Uterus (tissue), 2 donors: ENCODE data around the gene CORO1C.

ENCODE experiments used
- POLR2A ChIP-seq, 2 donors: fragments of 450-650 bp; IDR thresholded peaks; one replicate each; pipeline ENCODE4 v1.6.1; 2016; ENCODE audit warnings: antibody characterized with exemption in 2 of 2, mild to moderate bottlenecking in 1 of 2, moderate library complexity in 1 of 2
- TF ChIP-seq, protein P1 (sequence below), 4 experiments: fragments of 200-600 bp in 2 of 4; fragments of 450-650 bp in 2 of 4; sonication (generic) in 2 of 4; IDR thresholded peaks; one replicate each; pipeline ENCODE4 v1.5.1; 2016 to 2019; ENCODE audit warnings: antibody characterized with exemption in 4 of 4, mild to moderate bottlenecking in 2 of 4, moderate library complexity in 1 of 4

DNA sequence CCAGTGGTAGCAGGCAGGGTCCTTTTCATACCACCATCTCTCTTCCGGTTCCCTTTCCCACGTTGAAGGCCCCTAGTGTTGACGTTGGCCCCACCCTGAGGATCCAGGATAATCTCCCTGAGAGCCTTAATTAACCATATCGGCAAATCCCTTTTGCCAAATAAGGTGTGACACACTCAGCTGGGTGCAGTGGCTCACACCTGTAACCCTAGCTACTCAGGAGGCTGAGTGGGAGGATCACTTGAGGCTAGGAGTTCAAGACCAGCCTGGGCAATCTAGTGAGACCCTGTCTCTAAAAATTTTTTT lies 130.7 kb downstream of the CORO1C start:
- TF ChIP-seq, protein P1, sequence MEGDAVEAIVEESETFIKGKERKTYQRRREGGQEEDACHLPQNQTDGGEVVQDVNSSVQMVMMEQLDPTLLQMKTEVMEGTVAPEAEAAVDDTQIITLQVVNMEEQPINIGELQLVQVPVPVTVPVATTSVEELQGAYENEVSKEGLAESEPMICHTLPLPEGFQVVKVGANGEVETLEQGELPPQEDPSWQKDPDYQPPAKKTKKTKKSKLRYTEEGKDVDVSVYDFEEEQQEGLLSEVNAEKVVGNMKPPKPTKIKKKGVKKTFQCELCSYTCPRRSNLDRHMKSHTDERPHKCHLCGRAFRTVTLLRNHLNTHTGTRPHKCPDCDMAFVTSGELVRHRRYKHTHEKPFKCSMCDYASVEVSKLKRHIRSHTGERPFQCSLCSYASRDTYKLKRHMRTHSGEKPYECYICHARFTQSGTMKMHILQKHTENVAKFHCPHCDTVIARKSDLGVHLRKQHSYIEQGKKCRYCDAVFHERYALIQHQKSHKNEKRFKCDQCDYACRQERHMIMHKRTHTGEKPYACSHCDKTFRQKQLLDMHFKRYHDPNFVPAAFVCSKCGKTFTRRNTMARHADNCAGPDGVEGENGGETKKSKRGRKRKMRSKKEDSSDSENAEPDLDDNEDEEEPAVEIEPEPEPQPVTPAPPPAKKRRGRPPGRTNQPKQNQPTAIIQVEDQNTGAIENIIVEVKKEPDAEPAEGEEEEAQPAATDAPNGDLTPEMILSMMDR (IDR thresholded peaks at IDR 0.05) = no peak
- no peak for TF ChIP-seq POLR2A (IDR thresholded peaks at IDR 0.05)
